Measurements from ENCODE around the gene PDE4B. TPM values are rescaled to one million over a fixed set of nuclear protein-coding genes. Genes with fewer than 3 reads are reported as not detected.

PDE4B gene
- polyA plus RNA-seq, 1 experiment: 17.6 TPM

DNA sequence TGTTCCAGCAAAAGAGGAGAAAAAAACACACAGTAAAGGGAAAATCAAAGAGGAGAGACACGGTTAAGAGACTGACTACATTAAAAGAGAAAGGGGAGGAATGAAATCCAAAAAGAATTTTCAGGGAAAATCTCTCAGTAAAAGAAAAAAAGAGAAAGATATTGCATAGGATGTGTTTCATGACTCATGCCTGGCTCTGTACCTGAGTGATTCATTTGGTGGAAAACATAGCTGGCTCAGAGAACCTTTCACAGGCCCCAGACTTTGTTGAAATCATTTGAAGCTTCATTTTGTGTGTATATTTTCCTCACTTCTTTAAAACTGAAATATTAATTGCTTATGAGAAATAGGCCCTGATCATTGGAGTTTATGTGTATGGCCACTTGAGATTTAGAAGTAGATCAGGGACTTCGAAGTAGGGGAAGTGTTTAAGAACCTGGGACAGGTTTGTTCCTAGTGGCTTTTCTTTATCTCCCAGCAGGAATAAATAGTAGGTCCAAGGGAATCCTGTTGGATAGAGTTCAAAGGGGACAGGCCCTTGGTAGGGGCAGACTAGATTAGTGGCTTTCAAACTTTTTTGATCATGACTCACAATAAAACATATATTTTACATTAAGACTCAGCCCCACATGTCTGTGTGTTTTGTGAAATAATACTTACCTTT lies 502.1 kb downstream of the PDE4B start:
- no peaks in the 10 kb centered on the region for H3K9me3 ChIP-seq (ENCODE audit: control insufficient read depth, insufficient read depth, low read length)
- no peaks in the 10 kb centered on the region for H3K27me3 ChIP-seq (ENCODE audit: control insufficient read depth, insufficient read depth, low read length)
- no peak overlapping the region for H3K27ac ChIP-seq (ENCODE audit: low read depth, low read length)
- TF ChIP-seq, protein P1, sequence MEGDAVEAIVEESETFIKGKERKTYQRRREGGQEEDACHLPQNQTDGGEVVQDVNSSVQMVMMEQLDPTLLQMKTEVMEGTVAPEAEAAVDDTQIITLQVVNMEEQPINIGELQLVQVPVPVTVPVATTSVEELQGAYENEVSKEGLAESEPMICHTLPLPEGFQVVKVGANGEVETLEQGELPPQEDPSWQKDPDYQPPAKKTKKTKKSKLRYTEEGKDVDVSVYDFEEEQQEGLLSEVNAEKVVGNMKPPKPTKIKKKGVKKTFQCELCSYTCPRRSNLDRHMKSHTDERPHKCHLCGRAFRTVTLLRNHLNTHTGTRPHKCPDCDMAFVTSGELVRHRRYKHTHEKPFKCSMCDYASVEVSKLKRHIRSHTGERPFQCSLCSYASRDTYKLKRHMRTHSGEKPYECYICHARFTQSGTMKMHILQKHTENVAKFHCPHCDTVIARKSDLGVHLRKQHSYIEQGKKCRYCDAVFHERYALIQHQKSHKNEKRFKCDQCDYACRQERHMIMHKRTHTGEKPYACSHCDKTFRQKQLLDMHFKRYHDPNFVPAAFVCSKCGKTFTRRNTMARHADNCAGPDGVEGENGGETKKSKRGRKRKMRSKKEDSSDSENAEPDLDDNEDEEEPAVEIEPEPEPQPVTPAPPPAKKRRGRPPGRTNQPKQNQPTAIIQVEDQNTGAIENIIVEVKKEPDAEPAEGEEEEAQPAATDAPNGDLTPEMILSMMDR (IDR thresholded peaks at IDR 0.05; ENCODE audit: low read depth, low read length): no peak
- no peak overlapping the region for H3K4me3 ChIP-seq (ENCODE audit: low read depth, low read length)
- no peak for DNase-seq (ENCODE audit: low read depth, low spot score)
- ChIA-PET CTCF (no interaction called here), POLR2A (no interaction called here)

DNA sequence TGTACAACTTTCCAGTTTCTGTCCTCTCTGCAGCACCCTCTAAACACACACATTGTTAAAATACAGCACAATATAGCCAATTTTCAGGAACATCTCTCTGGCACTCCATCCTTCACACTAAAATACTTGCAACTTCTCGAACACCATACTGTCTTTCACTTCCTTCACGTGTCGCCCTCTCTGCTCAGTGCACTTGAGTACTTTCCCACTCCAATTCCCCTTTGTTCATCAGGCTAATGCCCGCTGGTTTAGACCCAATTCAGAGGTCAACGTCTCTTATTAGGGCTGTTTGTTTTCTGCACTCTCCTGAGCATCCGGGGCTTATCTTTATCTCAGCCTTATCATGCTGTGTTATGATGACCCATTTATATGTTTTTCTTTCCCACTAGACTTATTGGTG lies 503.1 kb downstream of the PDE4B start:
- DNase-seq (ENCODE audit: low read depth, low spot score): no peak
- Histone ChIP-seq H3K4me3 (ENCODE audit: low read depth, low read length) (no peak overlapping the region), H3K27ac (ENCODE audit: low read depth, low read length) (no peak overlapping the region), H3K9me3 (ENCODE audit: control insufficient read depth, insufficient read depth, low read length) (no peaks in the 10 kb centered on the region), H3K27me3 (ENCODE audit: control insufficient read depth, insufficient read depth, low read length) (no peaks in the 10 kb centered on the region)
- TF ChIP-seq, protein P1 (IDR thresholded peaks at IDR 0.05; ENCODE audit: low read depth, low read length): no peak
- CTCF ChIA-PET: interaction anchor here (1.1 kb wide), 1 partner anchor 151 kb away, joined by 3 read pairs; no protein-coding TSS in a partner anchor
- POLR2A ChIA-PET: no interaction called here

GRCh38 chr1:66296370-66296769 lies 503.7 kb downstream of the PDE4B start:
- Histone ChIP-seq H3K27me3 (ENCODE audit: control insufficient read depth, insufficient read depth, low read length) (no peaks in the 10 kb centered on the region), H3K27ac (ENCODE audit: low read depth, low read length) (no peak overlapping the region), H3K4me3 (ENCODE audit: low read depth, low read length) (no peak overlapping the region), H3K9me3 (ENCODE audit: control insufficient read depth, insufficient read depth, low read length) (no peaks in the 10 kb centered on the region)
- TF ChIP-seq, protein P1 (IDR thresholded peaks at IDR 0.05; ENCODE audit: low read depth, low read length): no peak
- POLR2A ChIA-PET: no interaction called here
- DNase-seq (ENCODE audit: low read depth, low spot score): no peak
- CTCF ChIA-PET: interaction anchor here (1.1 kb wide), 1 partner anchor 150 kb away, joined by 3 read pairs; no protein-coding TSS in a partner anchor

- CTCF ChIA-PET: interaction anchor here (1.1 kb wide), 1 partner anchor 150 kb away, joined by 3 read pairs; no protein-coding TSS in a partner anchor
- Histone ChIP-seq H3K27ac (ENCODE audit: low read depth, low read length) (no peak overlapping the region), H3K9me3 (ENCODE audit: control insufficient read depth, insufficient read depth, low read length) (no peaks in the 10 kb centered on the region), H3K27me3 (ENCODE audit: control insufficient read depth, insufficient read depth, low read length) (no peaks in the 10 kb centered on the region), H3K4me3 (ENCODE audit: low read depth, low read length) (no peak overlapping the region)
- DNase-seq (ENCODE audit: low read depth, low spot score): no peak
- TF ChIP-seq, protein P1 (IDR thresholded peaks at IDR 0.05; ENCODE audit: low read depth, low read length): no peak
- POLR2A ChIA-PET: no interaction called here
These were observed 504.3 kb downstream of the PDE4B start for GRCh38 chr1:66296951-66297350.

- no peak overlapping the region for H3K4me3 ChIP-seq (ENCODE audit: low read depth, low read length)
- CTCF ChIA-PET: interaction anchor here (0.7 to 1.2 kb wide), 3 partner anchors 41 to 205 kb away, joined by 3 to 4 read pairs (median 3); no protein-coding TSS in a partner anchor
- H3K9me3 ChIP-seq (ENCODE audit: control insufficient read depth, insufficient read depth, low read length): no peaks in the 10 kb centered on the region
- TF ChIP-seq, protein P1 (IDR thresholded peaks at IDR 0.05; ENCODE audit: low read depth, low read length): no peak
- POLR2A ChIA-PET: no interaction called here
- no peak for DNase-seq (ENCODE audit: low read depth, low spot score)
- no peak overlapping the region for H3K27ac ChIP-seq (ENCODE audit: low read depth, low read length)
- H3K27me3 ChIP-seq (ENCODE audit: control insufficient read depth, insufficient read depth, low read length): no peaks in the 10 kb centered on the region
These were observed 505.8 kb downstream of the PDE4B start for GRCh38 chr1:66298464-66298863.
